Kidney capillary endothelial cell (primary cell): ENCODE results near the gene GGT6.
"Not testable (repeated sequence)": the region's sequence is repeated elsewhere in the genome, so short reads cannot be mapped to it uniquely, and the experiment has no call there.

Source experiments
- DNase-seq: peaks from one replicate; pipeline ENCODE4 v3.0.0-alpha.2; 2018; ENCODE audit warnings: low spot score

The GGT6 gene

GRCh38 chr17:4591529-4591928 lies 31.2 kb upstream of the GGT6 start:
- no peak for DNase-seq

GRCh38 chr17:4590981-4591453 lies 30.6 kb upstream of the GGT6 start:
- DNase-seq, result no peak

- DNase-seq, result not testable (repeated sequence)
These were observed 29.7 kb upstream of the GGT6 start for GRCh38 chr17:4590042-4590441.

DNA sequence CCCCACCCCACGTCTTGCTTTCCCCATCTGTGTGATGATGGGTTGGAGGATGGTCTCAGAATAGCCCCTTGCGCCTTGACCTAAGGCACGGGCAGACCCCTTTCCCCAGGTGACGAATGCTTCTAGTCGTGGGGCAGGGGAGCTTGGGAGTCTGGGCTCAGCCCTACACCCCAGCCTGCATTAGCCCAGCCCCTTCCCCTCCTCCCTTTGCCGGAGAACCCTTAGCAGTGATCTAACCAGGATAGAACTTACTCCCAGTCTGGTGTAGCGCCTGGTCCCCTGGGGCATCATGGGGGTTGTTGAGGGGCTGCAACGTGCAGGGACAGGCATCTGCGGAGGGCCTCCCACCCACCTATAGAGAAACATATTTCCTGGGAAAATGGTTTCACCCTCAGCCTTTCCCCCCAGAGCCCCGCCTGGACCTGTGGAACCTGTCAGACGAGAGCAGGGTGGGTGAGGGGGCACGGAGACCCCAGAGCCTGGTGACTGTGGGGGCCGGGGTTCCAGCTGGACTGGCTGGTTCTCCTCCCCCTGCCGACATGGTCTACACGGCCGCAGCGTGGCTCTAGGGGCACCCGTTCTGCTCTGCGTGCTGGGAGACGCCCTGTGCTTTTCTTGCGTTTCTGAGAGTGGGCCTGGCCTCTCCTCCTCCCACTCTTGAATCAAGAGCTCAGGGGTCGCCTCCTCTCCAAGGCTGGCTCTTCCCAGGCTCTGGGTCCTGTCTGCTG lies 28.7 kb upstream of the GGT6 start:
- no peak for DNase-seq

- no peak for DNase-seq
These were observed 28.0 kb upstream of the GGT6 start for GRCh38 chr17:4588391-4588790.

DNA sequence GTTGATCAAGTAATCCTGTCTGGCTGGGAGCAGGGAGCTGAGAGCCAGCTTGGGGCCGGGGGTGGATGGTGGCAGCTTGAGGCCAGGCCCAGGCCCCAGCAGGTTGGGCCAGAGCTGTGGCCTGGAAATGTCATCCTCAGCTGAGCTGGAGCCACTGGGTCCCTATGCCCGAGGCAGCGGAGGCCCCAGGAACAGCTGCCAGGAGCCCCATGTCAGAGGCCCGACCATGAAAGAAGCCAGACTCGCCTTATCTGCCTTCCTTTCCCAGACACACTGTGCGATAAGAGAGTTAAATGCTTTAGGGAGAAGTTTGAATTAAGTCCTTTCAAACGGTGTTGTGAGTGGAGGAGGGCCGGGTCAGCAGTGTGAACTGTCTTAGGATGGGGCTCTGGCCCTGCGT lies 27.4 kb upstream of the GGT6 start:
- DNase-seq, result no peak

- no peak for DNase-seq
These were observed 26.8 kb upstream of the GGT6 start for GRCh38 chr17:4587195-4587594.

DNA sequence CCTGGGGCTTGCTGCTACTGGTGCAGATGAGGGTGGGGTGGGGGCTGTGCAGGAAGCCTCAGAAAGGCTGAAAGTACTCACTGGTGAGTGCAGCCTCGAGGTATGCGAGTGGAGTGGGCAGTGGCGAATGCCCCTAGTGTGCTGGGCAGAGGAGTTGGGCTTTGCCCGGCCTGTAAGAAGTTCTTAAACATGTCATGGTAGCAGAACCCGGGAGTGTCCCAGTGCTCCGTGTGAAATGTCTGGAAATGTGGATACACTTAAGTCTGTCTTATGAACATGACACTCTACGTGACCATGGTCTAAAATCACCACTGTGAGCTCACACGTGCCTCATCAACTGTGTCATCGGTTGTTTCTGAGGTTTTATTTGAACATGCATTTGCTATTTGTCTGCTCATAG lies 25.7 kb upstream of the GGT6 start:
- no peak for DNase-seq

GRCh38 chr17:4585638-4585994 lies 25.2 kb upstream of the GGT6 start:
- DNase-seq, result no peak

- DNase-seq, result no peak
These were observed 24.7 kb upstream of the GGT6 start for GRCh38 chr17:4584917-4585637.

DNA sequence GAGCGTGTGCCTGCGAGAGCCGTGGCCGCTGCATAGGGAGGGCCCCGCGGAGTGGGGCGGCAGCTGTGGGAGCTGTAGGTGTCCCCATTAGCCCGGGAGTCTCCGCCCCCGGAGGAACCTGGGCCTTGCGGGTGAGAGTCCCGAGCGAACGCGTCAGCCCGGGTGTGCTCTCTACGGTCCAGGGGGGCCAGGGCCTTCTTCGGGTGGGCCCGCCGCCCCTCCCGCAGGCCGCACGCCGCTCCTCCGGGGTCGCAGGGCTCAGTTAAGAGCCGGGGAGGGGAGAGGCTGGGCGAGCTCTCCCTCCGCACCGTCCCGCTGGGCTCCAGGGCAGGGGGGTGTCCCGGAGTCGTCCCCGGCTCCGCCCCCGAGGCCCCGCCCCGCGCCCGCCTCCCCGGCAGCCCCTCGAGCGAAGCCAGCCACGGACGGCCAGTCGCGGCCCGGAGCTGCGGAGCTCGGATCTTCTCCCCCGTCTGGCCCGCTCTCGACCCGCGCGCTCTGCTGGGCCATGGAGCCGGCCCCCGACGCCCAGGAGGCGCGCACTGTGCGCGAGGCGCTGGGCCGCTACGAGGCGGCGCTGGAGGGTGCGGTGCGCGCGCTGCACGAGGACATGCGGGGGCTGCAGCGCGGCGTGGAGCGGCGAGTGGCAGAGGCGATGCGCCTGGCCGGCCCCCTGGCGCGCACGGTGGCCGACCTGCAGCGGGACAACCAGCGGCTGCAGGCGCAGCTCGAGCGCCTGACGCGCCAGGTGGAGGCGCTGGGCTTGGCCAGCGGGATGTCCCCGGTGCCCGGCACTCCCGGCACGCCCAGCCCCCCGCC lies 23.9 kb upstream of the GGT6 start, which contains the start of gene SMTNL2:
Gene SMTNL2 (plus strand): TSS at position 429 of the 816 bp plus-strand sequence. CDS start 77 bp downstream, at position 506.
- DNase-seq, result no peak

GRCh38 chr17:4583782-4584100 lies 23.4 kb upstream of the GGT6 start:
- DNase-seq, result no peak

DNA sequence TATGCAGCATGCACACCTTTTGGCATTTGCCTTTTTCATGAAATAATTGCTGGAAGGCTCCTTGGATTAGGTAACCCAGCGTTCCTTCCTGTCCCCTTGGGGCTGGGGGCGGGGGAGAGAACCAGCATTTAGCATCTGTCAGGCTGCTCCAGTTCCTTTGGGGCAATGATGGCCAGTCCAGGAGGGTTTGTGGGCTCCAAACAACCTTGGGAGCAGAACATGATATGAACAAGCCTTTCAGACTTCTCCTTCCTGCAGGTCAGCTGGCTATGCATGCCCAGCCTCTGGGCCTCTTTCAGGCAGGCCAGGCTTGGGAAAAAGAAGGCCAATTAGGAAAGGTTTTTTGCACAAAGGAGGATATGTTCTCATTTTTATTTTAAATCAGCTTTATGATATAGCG lies 22.8 kb upstream of the GGT6 start:
- no peak for DNase-seq

GRCh38 chr17:4582691-4583090 lies 22.3 kb upstream of the GGT6 start:
- no peak for DNase-seq

DNA sequence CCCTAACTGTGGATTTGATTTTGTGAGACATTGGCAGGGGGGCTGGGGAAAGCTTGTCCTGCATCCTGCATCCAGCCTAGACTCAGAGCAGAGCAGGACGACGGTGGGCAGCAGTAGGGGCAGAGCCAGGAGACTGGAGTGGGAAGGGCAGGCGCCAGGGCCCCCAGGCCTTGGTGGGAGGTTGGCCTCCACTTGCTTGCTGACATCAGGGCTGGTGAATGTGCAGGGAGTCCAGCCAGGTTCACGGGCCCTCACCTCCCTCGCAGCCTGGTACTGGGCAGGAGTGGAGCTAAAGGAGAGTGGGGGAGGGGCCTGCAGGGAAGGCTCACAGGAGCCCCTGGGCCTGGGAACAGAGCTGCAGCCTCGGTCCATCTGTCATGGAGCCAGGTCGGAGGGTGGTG lies 21.7 kb upstream of the GGT6 start:
- no peak for DNase-seq

DNA sequence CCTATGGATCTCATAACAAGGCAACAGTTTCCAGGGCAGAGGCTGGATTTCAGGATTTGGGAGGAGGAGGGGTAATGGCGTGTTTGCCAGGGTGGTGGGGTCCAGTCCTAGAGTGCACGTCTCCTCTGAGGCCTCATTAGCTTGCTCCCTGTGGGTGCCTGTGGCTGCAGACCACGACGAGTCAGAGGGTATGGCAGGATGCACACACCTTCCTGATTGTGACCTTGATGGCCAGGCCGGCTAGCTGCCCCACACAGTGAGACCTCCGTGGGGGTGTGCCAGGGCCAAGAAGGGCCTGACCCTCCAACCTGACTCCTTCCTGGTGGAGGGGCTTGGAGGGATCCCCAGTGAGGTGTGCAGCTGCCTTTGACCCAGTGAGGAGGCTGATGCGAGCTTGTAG lies 19.9 kb upstream of the GGT6 start:
- DNase-seq, result no peak

GRCh38 chr17:4579678-4580077 lies 19.3 kb upstream of the GGT6 start:
- DNase-seq, result no peak

GRCh38 chr17:4578349-4578748 lies 18.0 kb upstream of the GGT6 start:
- not testable (repeated sequence) for DNase-seq

DNA sequence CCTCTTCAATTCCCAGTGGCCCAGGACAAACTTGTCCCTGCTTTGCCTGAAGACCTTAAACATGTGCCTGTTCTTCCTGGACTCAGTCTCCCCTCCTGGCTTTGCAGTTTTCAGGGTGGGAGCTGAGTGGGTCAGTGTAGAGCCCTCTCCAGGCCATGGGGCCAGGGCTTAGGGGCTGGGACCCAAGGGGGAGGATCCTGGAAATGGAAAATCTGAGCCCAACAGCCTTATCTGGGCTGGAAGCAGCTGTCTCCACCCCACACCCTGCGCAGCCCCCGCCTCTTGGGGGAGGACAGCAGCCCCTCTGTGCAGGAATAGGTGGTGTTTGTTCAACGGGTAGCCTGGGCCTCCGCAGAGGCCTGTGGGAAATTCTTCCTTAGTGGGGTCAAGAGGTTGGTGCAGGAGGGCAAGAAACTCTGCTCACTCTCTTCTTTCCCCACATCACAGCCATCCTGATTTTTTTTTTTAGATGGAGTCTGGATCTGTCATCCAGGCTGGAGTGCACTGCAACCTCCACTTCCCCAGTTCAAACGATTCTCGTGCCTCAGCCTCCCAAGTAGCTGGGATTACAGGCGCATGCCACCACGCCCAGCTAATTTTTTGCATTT lies 17.1 kb upstream of the GGT6 start:
- no peak for DNase-seq

- no peak for DNase-seq
These were observed 16.4 kb upstream of the GGT6 start for GRCh38 chr17:4576729-4577322.

DNA sequence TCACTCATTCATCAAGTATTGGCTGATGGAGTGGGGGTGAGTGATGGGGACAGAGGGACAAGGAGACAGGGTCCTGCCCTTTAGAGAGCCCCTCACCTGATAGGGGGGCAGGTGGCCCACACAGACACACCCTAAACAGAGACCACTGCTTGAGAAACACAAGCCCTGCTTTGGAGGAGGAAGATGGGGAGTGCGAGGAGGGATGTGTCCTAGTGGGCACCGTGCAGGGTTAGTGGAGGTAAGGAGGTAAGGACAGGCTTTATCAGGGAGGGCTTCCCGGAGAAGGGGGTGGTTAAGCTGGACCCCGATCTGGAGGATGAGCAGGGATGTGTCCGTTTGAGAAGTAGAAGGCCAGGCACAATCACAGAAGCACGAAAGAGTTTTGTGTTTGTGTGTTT lies 15.8 kb upstream of the GGT6 start:
- DNase-seq, result no peak

- no peak for DNase-seq
These were observed 14.2 kb upstream of the GGT6 start for GRCh38 chr17:4574448-4575045.
